Endothelial cell of umbilical vein (primary cell): Measurements from ENCODE around the gene SETBP1.

Experiments
- CTCF ChIP-seq, 2 donors: IDR thresholded peaks; 1 replicate in 1 of 2; 2 replicates in 1 of 2; pipeline ENCODE4 v1.5.1; 2011; ENCODE audit warnings: low read length in 2 of 2, mild to moderate bottlenecking in 2 of 2, moderate library complexity in 2 of 2, control low read depth in 1 of 2, inconsistent platforms in 1 of 2, low read depth in 1 of 2; ENCODE audit not compliant: insufficient read depth in 1 of 2; ENCODE audit errors: extremely low read depth in 1 of 2
- EZH2 ChIP-seq: IDR thresholded peaks from 2 replicates; pipeline ENCODE4 v1.6.1; 2012; ENCODE audit warnings: borderline replicate concordance, low read depth, mild to moderate bottlenecking, moderate library complexity, low read length, inconsistent platforms; ENCODE audit not compliant: severe bottlenecking
- MAX ChIP-seq: IDR thresholded peaks from 2 replicates; pipeline ENCODE4 v1.6.1; 2011; ENCODE audit not compliant: insufficient read depth, insufficient read length
- POLR2A ChIP-seq: IDR thresholded peaks from 2 replicates; pipeline ENCODE4 v1.6.1; 2012; ENCODE audit warnings: low read depth, mild to moderate bottlenecking, control low read depth, low read length
- POLR2AphosphoS5 ChIP-seq: IDR thresholded peaks from 2 replicates; pipeline ENCODE4 v1.6.1; 2012; ENCODE audit warnings: low read depth, mild to moderate bottlenecking, control low read depth, low read length, moderate library complexity; ENCODE audit not compliant: insufficient read depth

- TF ChIP-seq POLR2A, result no peak
- no peak for TF ChIP-seq CTCF (IDR thresholded peaks at IDR 0.05; ENCODE audit: extremely low read depth in 1 of 2, insufficient read depth in 1 of 2, low read depth in 1 of 2, low read length in 2 of 2)
- no peak for TF ChIP-seq MAX
- no peak for TF ChIP-seq POLR2AphosphoS5
- no peak for TF ChIP-seq EZH2
These were observed 153.1 kb downstream of the SETBP1 start for GRCh38 chr18:44833786-44834185.
